ENCODE data around the gene CTNNA3. TPM values are rescaled to one million over a fixed set of nuclear protein-coding genes. Genes with fewer than 3 reads are reported as not detected.

The CTNNA3 gene
- total RNA-seq, 6 donors from 2014 or later: 0.20 to 2.0 TPM; not detected in 4

DNA sequence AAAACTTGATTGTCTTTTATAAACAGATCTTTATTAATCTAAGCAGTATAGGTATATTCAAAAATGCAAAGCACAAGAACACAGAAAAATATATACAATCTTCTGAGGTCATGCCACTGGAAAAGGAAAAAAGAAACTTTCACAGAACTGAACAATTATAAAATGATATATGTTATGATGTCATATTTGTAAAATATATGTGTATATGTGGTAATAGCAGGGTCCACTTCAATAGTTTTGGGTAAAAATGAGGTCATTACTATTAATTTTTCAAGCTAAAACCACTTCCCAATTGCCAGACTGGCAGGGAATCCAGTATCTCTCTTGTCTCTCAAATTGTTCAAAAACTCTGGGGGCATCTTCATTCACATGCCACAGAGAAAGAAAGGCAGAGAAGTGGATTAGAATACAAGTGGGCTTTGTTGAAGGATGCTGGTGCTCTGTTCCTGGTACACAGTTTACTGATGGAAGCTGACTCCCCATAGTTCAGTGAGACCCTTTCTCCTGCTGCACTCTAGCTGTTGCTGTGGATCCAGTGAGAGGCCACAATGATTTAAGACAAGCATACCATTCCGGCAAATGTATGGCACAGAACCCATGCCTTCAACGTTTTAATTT lies 19.7 kb downstream of the CTNNA3 start:
- no peaks in the 10 kb centered on the region for H3K27me3 ChIP-seq

DNA sequence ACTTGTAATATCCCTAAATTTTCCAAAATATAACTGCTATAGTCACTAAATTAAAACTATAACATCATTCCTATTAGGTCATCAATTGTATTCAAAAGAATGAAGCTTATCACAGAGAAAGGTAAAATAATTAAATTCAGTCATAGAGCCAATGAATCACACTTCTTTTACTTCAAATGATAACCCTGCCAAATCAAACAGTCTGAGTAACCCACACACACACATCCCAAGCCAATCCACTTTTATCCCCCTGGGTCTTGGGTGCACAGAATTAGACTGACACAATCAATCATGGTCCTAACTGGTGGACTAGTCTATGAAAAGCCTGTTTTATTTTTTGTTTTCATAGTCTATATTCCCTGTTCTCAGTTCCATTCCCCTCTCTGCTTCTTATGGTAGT lies 25.6 kb downstream of the CTNNA3 start:
- TF ChIP-seq, protein P1, sequence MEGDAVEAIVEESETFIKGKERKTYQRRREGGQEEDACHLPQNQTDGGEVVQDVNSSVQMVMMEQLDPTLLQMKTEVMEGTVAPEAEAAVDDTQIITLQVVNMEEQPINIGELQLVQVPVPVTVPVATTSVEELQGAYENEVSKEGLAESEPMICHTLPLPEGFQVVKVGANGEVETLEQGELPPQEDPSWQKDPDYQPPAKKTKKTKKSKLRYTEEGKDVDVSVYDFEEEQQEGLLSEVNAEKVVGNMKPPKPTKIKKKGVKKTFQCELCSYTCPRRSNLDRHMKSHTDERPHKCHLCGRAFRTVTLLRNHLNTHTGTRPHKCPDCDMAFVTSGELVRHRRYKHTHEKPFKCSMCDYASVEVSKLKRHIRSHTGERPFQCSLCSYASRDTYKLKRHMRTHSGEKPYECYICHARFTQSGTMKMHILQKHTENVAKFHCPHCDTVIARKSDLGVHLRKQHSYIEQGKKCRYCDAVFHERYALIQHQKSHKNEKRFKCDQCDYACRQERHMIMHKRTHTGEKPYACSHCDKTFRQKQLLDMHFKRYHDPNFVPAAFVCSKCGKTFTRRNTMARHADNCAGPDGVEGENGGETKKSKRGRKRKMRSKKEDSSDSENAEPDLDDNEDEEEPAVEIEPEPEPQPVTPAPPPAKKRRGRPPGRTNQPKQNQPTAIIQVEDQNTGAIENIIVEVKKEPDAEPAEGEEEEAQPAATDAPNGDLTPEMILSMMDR (IDR thresholded peaks at IDR 0.05): no peak
- TF ChIP-seq POLR2AphosphoS5 (IDR thresholded peaks at IDR 0.05) (no peak), POLR2A (IDR thresholded peaks at IDR 0.05) (no peak), EP300 (IDR thresholded peaks at IDR 0.05) (no peak)
- Histone ChIP-seq H3K4me1 (no peaks in the 10 kb centered on the region), H3K4me3 (no peak overlapping the region), H3K9me3 (no peaks in the 10 kb centered on the region), H3K36me3 (no peaks in the 10 kb centered on the region), H3K27ac (no peak overlapping the region), H3K27me3 (no peaks in the 10 kb centered on the region)
- no peak for DNase-seq
- ATAC-seq (ENCODE audit: low FRiP score in 2 of 2): no peak

More for the DNA sequence above, 19.7 kb downstream of the CTNNA3 start:
- H3K9me3 ChIP-seq: no peaks in the 10 kb centered on the region
- H3K36me3 ChIP-seq: no peaks in the 10 kb centered on the region
- no peaks in the 10 kb centered on the region for H3K4me1 ChIP-seq
- WGBS, 2 donors: 53 to 58% methylated on average over 2 of the region's 2 CpGs
- no peak for TF ChIP-seq POLR2AphosphoS5 (IDR thresholded peaks at IDR 0.05)
- no peak for TF ChIP-seq EP300 (IDR thresholded peaks at IDR 0.05)
- TF ChIP-seq, protein P1 (IDR thresholded peaks at IDR 0.05): no peak
- ATAC-seq (ENCODE audit: low FRiP score in 2 of 2) (no peak), DNase-seq (no peak)
- H3K27ac ChIP-seq: no peak overlapping the region
- no peak overlapping the region for H3K4me3 ChIP-seq

DNA sequence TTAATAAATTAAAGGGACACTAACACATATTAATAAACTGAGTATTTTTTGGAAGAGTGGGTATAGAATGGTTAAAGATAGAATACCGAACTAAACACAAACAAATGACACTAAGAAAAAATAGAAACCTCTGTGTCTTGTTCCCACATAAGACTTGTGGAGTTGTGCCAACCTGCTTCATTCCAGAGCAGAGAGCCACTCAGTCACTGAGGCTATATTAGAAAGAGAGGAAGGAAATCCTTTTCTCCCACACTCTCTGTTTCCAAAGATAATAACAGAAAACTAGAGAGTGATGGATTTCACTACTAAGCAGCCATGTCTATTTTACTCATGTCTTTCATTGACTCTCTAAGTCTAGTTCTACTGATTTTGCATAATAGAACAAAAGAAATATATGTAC lies 26.0 kb downstream of the CTNNA3 start:
- Histone ChIP-seq H3K36me3 (no peaks in the 10 kb centered on the region), H3K9me3 (no peaks in the 10 kb centered on the region), H3K27me3 (no peaks in the 10 kb centered on the region), H3K4me1 (no peaks in the 10 kb centered on the region), H3K4me3 (no peak overlapping the region), H3K27ac (no peak overlapping the region)
- TF ChIP-seq POLR2A (IDR thresholded peaks at IDR 0.05) (no peak), POLR2AphosphoS5 (IDR thresholded peaks at IDR 0.05) (no peak), EP300 (IDR thresholded peaks at IDR 0.05) (no peak)
- TF ChIP-seq, protein P1 (IDR thresholded peaks at IDR 0.05): no peak
- 5 to 36% methylated on average over 1 of the region's 1 CpG for WGBS, 2 donors
- ATAC-seq (ENCODE audit: low FRiP score in 2 of 2): no peak
- no peak for DNase-seq

DNA sequence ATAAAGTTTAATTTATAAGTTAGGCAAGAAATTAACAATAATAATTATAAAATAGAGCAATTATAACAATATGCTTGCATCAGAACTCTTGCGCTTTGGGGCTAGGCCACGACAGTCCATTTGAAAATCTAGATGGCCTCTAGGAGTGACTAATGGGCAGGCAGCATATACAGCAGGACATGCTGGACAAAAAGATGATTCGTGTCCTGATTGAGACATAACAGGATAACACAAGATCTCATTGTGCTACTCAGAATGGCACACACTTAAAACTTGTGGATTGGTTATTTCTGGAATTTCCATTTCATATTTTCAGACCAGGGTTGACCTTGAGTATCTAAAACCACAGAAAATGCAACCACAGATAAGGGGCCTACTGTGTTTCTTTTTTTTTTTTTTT lies 27.5 kb downstream of the CTNNA3 start:
- 85 to 98% methylated on average over 3 of the region's 3 CpGs for WGBS, 2 donors
- DNase-seq: no peak

More for the DNA sequence above, 27.5 kb downstream of the CTNNA3 start:
- no peak for ATAC-seq (ENCODE audit: low FRiP score in 2 of 2)
- Histone ChIP-seq H3K36me3 (no peaks in the 10 kb centered on the region), H3K27me3 (no peaks in the 10 kb centered on the region), H3K9me3 (no peaks in the 10 kb centered on the region), H3K4me3 (no peak overlapping the region), H3K4me1 (no peaks in the 10 kb centered on the region), H3K27ac (no peak overlapping the region)
- TF ChIP-seq, protein P1 (IDR thresholded peaks at IDR 0.05): no peak
- no peak for TF ChIP-seq EP300 (IDR thresholded peaks at IDR 0.05)
- no peak for TF ChIP-seq POLR2A (IDR thresholded peaks at IDR 0.05)
- no peak for TF ChIP-seq POLR2AphosphoS5 (IDR thresholded peaks at IDR 0.05)

Measured in upper lobe of left lung (tissue), 6 donors.